ENCODE results near the gene GID8.

GRCh38 chr20:62979876-62980373, 42.0 kb downstream of the GID8 start:
- TF ChIP-seq EP300 (IDR thresholded peaks at IDR 0.05), result no peak
- TF ChIP-seq CTCF (IDR thresholded peaks at IDR 0.05), result no peak
- TF ChIP-seq POLR2A (IDR thresholded peaks at IDR 0.05), result no peak
- TF ChIP-seq POLR2AphosphoS5 (IDR thresholded peaks at IDR 0.05), result no peak
